Measurements from ENCODE around the gene VTN. TPM values are rescaled to one million over a fixed set of nuclear protein-coding genes. Genes with fewer than 3 reads are reported as not detected.
"Not testable (repeated sequence)": the region's sequence is repeated elsewhere in the genome, so short reads cannot be mapped to it uniquely, and the experiment has no call there.

VTN gene
- polyA plus RNA-seq, 1 donor (not counting 4 experiments of a cell fraction or from before 2014, with no cell fraction given): not detected

DNA sequence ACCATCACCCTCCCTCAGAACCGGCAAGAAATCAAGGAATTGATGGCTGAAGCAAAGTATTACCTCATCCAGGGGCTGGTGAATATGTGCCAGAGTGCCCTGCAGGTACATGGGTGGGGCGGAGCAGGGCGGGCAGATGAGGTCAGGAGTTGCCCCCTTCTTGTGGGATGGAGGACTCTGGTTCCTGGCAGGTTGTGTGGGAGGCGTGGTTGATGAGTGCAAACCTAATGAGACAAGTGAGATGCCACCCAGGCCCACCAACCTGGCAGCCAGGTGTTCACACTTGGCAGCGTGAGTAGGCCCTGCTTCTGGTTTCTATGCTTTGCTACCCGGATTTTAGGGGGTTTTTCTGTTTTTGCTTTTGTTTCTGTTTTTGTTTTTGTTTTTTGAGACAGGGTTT is 29.7 kb downstream of the VTN start:
- dilution Hi-C loops (cut with MboI; ENCODE audit: extremely low pct_ligation_motif_present, low sequenced_read_pairs): no loop called here
- Histone ChIP-seq H3K27me3 (ENCODE audit: control insufficient read depth, extremely low read depth, insufficient read depth, low read length) (no peaks in the 10 kb centered on the region), H3K4me2 (ENCODE audit: control insufficient read depth, extremely low read depth, insufficient read depth, low read depth, low read length) (no peak overlapping the region), H3K79me2 (ENCODE audit: control insufficient read depth, insufficient read depth, low read length) (peaks cover 44% of the 10 kb centered on the region), H3K9me3 (ENCODE audit: control insufficient read depth, low read depth, low read length) (no peaks in the 10 kb centered on the region), H3K9ac (ENCODE audit: control insufficient read depth, extremely low read depth, insufficient read depth, low read length) (no peak overlapping the region), H2AFZ (ENCODE audit: control insufficient read depth, low read length) (no peak overlapping the region), H3K9me1 (ENCODE audit: control insufficient read depth, extremely low read depth, insufficient read depth, low read length) (peaks cover 10% of the 10 kb centered on the region), H3K36me3 (ENCODE audit: control insufficient read depth in 2 of 2, extremely low read depth in 1 of 2, insufficient read depth in 2 of 2, low read length in 2 of 2) (peaks cover 48 to 55% of the 10 kb centered on the region in 2 experiments), H3K4me1 (ENCODE audit: control insufficient read depth, extremely low read depth, insufficient read depth, low read length) (peaks cover 28% of the 10 kb centered on the region), H4K20me1 (ENCODE audit: control insufficient read depth, extremely low read depth, insufficient read depth, low read length) (peaks cover 18% of the 10 kb centered on the region), H3K27ac (ENCODE audit: control insufficient read depth, insufficient read depth, low read length) (no peak overlapping the region), H3K4me3 (ENCODE audit: control insufficient read depth in 2 of 3, extremely low read depth in 1 of 3, insufficient read depth in 2 of 3, low read depth in 1 of 3, low read length in 3 of 3) (no peak overlapping the region)
- DNase-seq (ENCODE audit: low read depth, low spot score) (no peak), FAIRE-seq (no peak)
- TF ChIP-seq CTCF (optimal IDR thresholded peaks at IDR 0.05 in 1 of 3, IDR thresholded peaks at IDR 0.05 in 1 of 3, conservative IDR thresholded peaks at IDR 0.05 in 1 of 3; ENCODE audit: extremely low read depth in 1 of 3, insufficient read depth in 2 of 3, low read length in 3 of 3) (no peak), EZH2 (IDR thresholded peaks at IDR 0.05; ENCODE audit: low read length) (no peak)

- no peak for DNase-seq (ENCODE audit: low read depth, low spot score)
- H3K4me2 ChIP-seq (ENCODE audit: control insufficient read depth, extremely low read depth, insufficient read depth, low read depth, low read length): no peak overlapping the region
- no peak overlapping the region for H2AFZ ChIP-seq (ENCODE audit: control insufficient read depth, low read length)
- no peak for FAIRE-seq
- H3K9me1 ChIP-seq (ENCODE audit: control insufficient read depth, extremely low read depth, insufficient read depth, low read length): peaks cover 10% of the 10 kb centered on the region
- H3K4me1 ChIP-seq (ENCODE audit: control insufficient read depth, extremely low read depth, insufficient read depth, low read length): peaks cover 31% of the 10 kb centered on the region
- TF ChIP-seq EZH2 (IDR thresholded peaks at IDR 0.05; ENCODE audit: low read length) (no peak), CTCF (optimal IDR thresholded peaks at IDR 0.05 in 1 of 3, IDR thresholded peaks at IDR 0.05 in 1 of 3, conservative IDR thresholded peaks at IDR 0.05 in 1 of 3; ENCODE audit: extremely low read depth in 1 of 3, insufficient read depth in 2 of 3, low read length in 3 of 3) (no peak)
- dilution Hi-C loops (cut with MboI; ENCODE audit: extremely low pct_ligation_motif_present, low sequenced_read_pairs): no loop called here
- no peak overlapping the region for H3K27ac ChIP-seq (ENCODE audit: control insufficient read depth, insufficient read depth, low read length)
- peaks cover 18% of the 10 kb centered on the region for H4K20me1 ChIP-seq (ENCODE audit: control insufficient read depth, extremely low read depth, insufficient read depth, low read length)
- no peaks in the 10 kb centered on the region for H3K9me3 ChIP-seq (ENCODE audit: control insufficient read depth, low read depth, low read length)
- no peak overlapping the region for H3K9ac ChIP-seq (ENCODE audit: control insufficient read depth, extremely low read depth, insufficient read depth, low read length)
- H3K4me3 ChIP-seq (ENCODE audit: control insufficient read depth in 2 of 3, extremely low read depth in 1 of 3, insufficient read depth in 2 of 3, low read depth in 1 of 3, low read length in 3 of 3): no peak overlapping the region
- H3K27me3 ChIP-seq (ENCODE audit: control insufficient read depth, extremely low read depth, insufficient read depth, low read length): no peaks in the 10 kb centered on the region
- H3K79me2 ChIP-seq (ENCODE audit: control insufficient read depth, insufficient read depth, low read length): peaks cover 49% of the 10 kb centered on the region
- peaks cover 39 to 50% of the 10 kb centered on the region in 2 experiments for H3K36me3 ChIP-seq (ENCODE audit: control insufficient read depth in 2 of 2, extremely low read depth in 1 of 2, insufficient read depth in 2 of 2, low read length in 2 of 2)
These were observed 30.7 kb downstream of the VTN start for GRCh38 chr17:28339431-28339830.

- H3K4me3 ChIP-seq (ENCODE audit: control insufficient read depth in 2 of 3, extremely low read depth in 1 of 3, insufficient read depth in 2 of 3, low read depth in 1 of 3, low read length in 3 of 3); H3K9ac ChIP-seq (ENCODE audit: control insufficient read depth, extremely low read depth, insufficient read depth, low read length); DNase-seq (ENCODE audit: low read depth, low spot score); dilution Hi-C loops (cut with MboI; ENCODE audit: extremely low pct_ligation_motif_present, low sequenced_read_pairs); FAIRE-seq; H2AFZ ChIP-seq (ENCODE audit: control insufficient read depth, low read length); H3K9me3 ChIP-seq (ENCODE audit: control insufficient read depth, low read depth, low read length); H3K27me3 ChIP-seq (ENCODE audit: control insufficient read depth, extremely low read depth, insufficient read depth, low read length): not testable (repeated sequence)
- H3K9me1 ChIP-seq (ENCODE audit: control insufficient read depth, extremely low read depth, insufficient read depth, low read length): peaks cover 10% of the 10 kb centered on the region
- peak overlapping the region; percentile 49 for H3K27ac ChIP-seq (ENCODE audit: control insufficient read depth, insufficient read depth, low read length)
- H3K79me2 ChIP-seq (ENCODE audit: control insufficient read depth, insufficient read depth, low read length): peaks cover 56% of the 10 kb centered on the region
- peaks cover 36 to 50% of the 10 kb centered on the region in 2 experiments for H3K36me3 ChIP-seq (ENCODE audit: control insufficient read depth in 2 of 2, extremely low read depth in 1 of 2, insufficient read depth in 2 of 2, low read length in 2 of 2)
- peaks cover 37% of the 10 kb centered on the region for H3K4me1 ChIP-seq (ENCODE audit: control insufficient read depth, extremely low read depth, insufficient read depth, low read length)
- peak overlapping the region; percentile 53 for H3K4me2 ChIP-seq (ENCODE audit: control insufficient read depth, extremely low read depth, insufficient read depth, low read depth, low read length)
- peaks cover 18% of the 10 kb centered on the region for H4K20me1 ChIP-seq (ENCODE audit: control insufficient read depth, extremely low read depth, insufficient read depth, low read length)
These were observed 31.3 kb downstream of the VTN start for GRCh38 chr17:28338769-28339212.

Data from keratinocyte (primary cell).